Measurements from ENCODE around the gene PPP2R5C. TPM values are rescaled to one million over a fixed set of nuclear protein-coding genes. Genes with fewer than 3 reads are reported as not detected.

Gene PPP2R5C
- total RNA-seq, 1 experiment from 2014 or later, result 93.0 TPM

- no peak overlapping the region for H2AFZ ChIP-seq (ENCODE audit: low read length)
- no peak overlapping the region for H4K91ac ChIP-seq (ENCODE audit: insufficient read length, low read depth, low read length)
- H3T11ph ChIP-seq (ENCODE audit: low read length), result no peak overlapping the region
- H2AK5ac ChIP-seq (ENCODE audit: insufficient read length, low read length), result no peak overlapping the region
- H3K79me2 ChIP-seq (ENCODE audit: insufficient read depth, low read length), result peaks cover 7% of the 10 kb centered on the region; the same call in 1 of the 2 replicates
- no peak overlapping the region for H4K5ac ChIP-seq (ENCODE audit: insufficient read length, low read depth, low read length)
- H3K4ac ChIP-seq (ENCODE audit: low read depth, low read length), result no peak overlapping the region
- no peaks in the 10 kb centered on the region for H3K9me3 ChIP-seq (ENCODE audit: control insufficient read depth, low read depth, low read length)
- TF ChIP-seq, protein P1, sequence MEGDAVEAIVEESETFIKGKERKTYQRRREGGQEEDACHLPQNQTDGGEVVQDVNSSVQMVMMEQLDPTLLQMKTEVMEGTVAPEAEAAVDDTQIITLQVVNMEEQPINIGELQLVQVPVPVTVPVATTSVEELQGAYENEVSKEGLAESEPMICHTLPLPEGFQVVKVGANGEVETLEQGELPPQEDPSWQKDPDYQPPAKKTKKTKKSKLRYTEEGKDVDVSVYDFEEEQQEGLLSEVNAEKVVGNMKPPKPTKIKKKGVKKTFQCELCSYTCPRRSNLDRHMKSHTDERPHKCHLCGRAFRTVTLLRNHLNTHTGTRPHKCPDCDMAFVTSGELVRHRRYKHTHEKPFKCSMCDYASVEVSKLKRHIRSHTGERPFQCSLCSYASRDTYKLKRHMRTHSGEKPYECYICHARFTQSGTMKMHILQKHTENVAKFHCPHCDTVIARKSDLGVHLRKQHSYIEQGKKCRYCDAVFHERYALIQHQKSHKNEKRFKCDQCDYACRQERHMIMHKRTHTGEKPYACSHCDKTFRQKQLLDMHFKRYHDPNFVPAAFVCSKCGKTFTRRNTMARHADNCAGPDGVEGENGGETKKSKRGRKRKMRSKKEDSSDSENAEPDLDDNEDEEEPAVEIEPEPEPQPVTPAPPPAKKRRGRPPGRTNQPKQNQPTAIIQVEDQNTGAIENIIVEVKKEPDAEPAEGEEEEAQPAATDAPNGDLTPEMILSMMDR (conservative IDR thresholded peaks at IDR 0.05), result no peak
- no peaks in the 10 kb centered on the region for H3K4me1 ChIP-seq (ENCODE audit: insufficient read depth, low read length)
- H4K20me1 ChIP-seq (ENCODE audit: control insufficient read depth, insufficient read depth, insufficient read length), result no peaks in the 10 kb centered on the region
- H3K4me2 ChIP-seq (ENCODE audit: insufficient read depth, insufficient read length, low read length), result no peak overlapping the region
- H3K9ac ChIP-seq (ENCODE audit: extremely low read depth, insufficient read length, low read length), result no peak overlapping the region
- H2BK15ac ChIP-seq (ENCODE audit: low read depth, low read length), result no peak overlapping the region
- no peak overlapping the region for H2BK120ac ChIP-seq (ENCODE audit: low read depth, low read length, poor library complexity, severe bottlenecking)
- WGBS (ENCODE audit: extremely low coverage, insufficient read length, low lambda C conversion rate), result no CpG with 5 or more reads among the region's 16 CpGs
- H3K23me2 ChIP-seq (ENCODE audit: insufficient read length, low read depth, low read length, poor library complexity, severe bottlenecking), result no peaks in the 10 kb centered on the region
- H2BK5ac ChIP-seq (ENCODE audit: insufficient read length, low read length), result no peak overlapping the region
- H3K14ac ChIP-seq (ENCODE audit: insufficient read depth, low read length), result no peak overlapping the region; the same call in 1 of the 2 replicates
- Mint-ChIP-seq H3K4me1 (no peaks in the 10 kb centered on the region), H3K4me3 (no peak overlapping the region), H3K27ac (peak overlapping the region in 1 of 3 experiments; percentile 65; a peak in 1 of 7 replicates), H3K36me3 (ENCODE audit: insufficient read depth in 1 of 3, low read depth in 3 of 3) (peaks cover 0 to 5% (median 4%) of the 10 kb centered on the region in 3 experiments; a peak in 1 of 7 replicates), H3K9me3 (no peaks in the 10 kb centered on the region), H3K27me3 (ENCODE audit: low read depth) (no peaks in the 10 kb centered on the region)
- H4K8ac ChIP-seq (replicated peaks; ENCODE audit: insufficient read length, low read depth, low read length), result no peak overlapping the region
- no peak overlapping the region for H3K56ac ChIP-seq (ENCODE audit: insufficient read length, low read depth, low read length)
- DNase-seq, result no peak
- no peak overlapping the region for H2BK20ac ChIP-seq (ENCODE audit: low read depth, low read length, poor library complexity, severe bottlenecking)
- peaks cover 23% of the 10 kb centered on the region for H3K79me1 ChIP-seq (ENCODE audit: insufficient read depth, low read depth, low read length, poor library complexity, severe bottlenecking)
- no peak overlapping the region for H3K23ac ChIP-seq (ENCODE audit: insufficient read length, low read depth, low read length)
- H3K18ac ChIP-seq (ENCODE audit: insufficient read length, low read depth, low read length), result no peak overlapping the region
- no peak overlapping the region for H3K27ac ChIP-seq (ENCODE audit: insufficient read length, low read depth, low read length)
- H3K27me3 ChIP-seq (ENCODE audit: insufficient read depth, low read length), result no peaks in the 10 kb centered on the region
- no peak overlapping the region for H2BK12ac ChIP-seq (ENCODE audit: insufficient read length, low read depth, low read length)
These were observed 57.9 kb downstream of the PPP2R5C start for GRCh38 chr14:101819251-101819990.
